ENCODE data around the gene FRYL.

FRYL gene

DNA sequence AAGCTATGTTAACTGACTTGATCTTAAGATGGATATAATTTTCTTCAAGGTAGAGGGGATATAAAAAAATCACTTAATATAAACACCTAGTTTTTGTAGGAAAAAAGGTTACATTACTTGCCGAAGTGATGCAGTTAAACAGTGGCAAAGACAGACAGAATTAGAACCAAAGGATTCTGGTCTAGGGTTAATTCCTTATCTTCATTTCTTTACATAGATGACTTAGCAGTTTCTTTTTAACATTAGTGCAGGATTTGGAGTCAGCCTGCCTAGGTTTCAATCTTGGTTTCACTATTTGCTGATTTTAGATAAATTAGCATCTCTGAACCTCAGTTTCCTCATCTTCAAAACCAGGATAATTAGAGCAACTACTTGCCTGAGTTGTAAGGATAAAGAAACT, 275.7 kb downstream of the FRYL start:
- no peaks in the 10 kb centered on the region for H3K27me3 ChIP-seq (ENCODE audit: control insufficient read depth in 2 of 2, insufficient read depth in 2 of 2, low read length in 2 of 2)
- no peak overlapping the region for H3K27ac ChIP-seq (ENCODE audit: low read depth in 2 of 2, low read length in 2 of 2)
- no peak overlapping the region for H3K4me3 ChIP-seq (ENCODE audit: low read length in 2 of 2)
- no peaks in the 10 kb centered on the region for H3K9me3 ChIP-seq (ENCODE audit: control insufficient read depth in 2 of 2, low read length in 2 of 2)
- no peaks in the 10 kb centered on the region for H3K4me1 ChIP-seq (ENCODE audit: control insufficient read depth in 2 of 2, insufficient read depth in 2 of 2, low read length in 2 of 2)
- H3K9ac ChIP-seq (ENCODE audit: low read depth in 1 of 2, low read length in 2 of 2) = no peak overlapping the region
- H3K36me3 ChIP-seq (ENCODE audit: control insufficient read depth in 2 of 2, insufficient read depth in 2 of 2, low read length in 2 of 2) = peaks cover 69 to 70% of the 10 kb centered on the region in 2 donors

DNA sequence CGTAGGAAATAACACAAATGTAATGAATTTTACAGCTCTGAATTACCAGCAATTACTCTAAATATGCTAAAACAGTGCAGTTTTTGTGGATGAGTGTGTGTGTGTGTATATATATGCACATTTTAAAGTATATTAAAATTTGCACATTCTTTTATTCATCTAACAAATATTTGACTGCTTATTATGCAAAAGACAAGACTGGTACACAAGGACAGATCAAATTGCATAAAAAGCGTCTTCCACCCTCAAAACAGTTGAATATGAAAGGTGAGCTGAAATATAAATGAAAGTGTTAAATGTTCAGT, 276.1 kb downstream of the FRYL start:
- H3K36me3 ChIP-seq (ENCODE audit: control insufficient read depth in 2 of 2, insufficient read depth in 2 of 2, low read length in 2 of 2) = peaks cover 69 to 70% of the 10 kb centered on the region in 2 donors
- no peak overlapping the region for H3K9ac ChIP-seq (ENCODE audit: low read depth in 1 of 2, low read length in 2 of 2)
- no peaks in the 10 kb centered on the region for H3K4me1 ChIP-seq (ENCODE audit: control insufficient read depth in 2 of 2, insufficient read depth in 2 of 2, low read length in 2 of 2)
- no peak overlapping the region for H3K4me3 ChIP-seq (ENCODE audit: low read length in 2 of 2)
- H3K9me3 ChIP-seq (ENCODE audit: control insufficient read depth in 2 of 2, low read length in 2 of 2) = no peaks in the 10 kb centered on the region
- no peak overlapping the region for H3K27ac ChIP-seq (ENCODE audit: low read depth in 2 of 2, low read length in 2 of 2)
- H3K27me3 ChIP-seq (ENCODE audit: control insufficient read depth in 2 of 2, insufficient read depth in 2 of 2, low read length in 2 of 2) = no peaks in the 10 kb centered on the region

DNA sequence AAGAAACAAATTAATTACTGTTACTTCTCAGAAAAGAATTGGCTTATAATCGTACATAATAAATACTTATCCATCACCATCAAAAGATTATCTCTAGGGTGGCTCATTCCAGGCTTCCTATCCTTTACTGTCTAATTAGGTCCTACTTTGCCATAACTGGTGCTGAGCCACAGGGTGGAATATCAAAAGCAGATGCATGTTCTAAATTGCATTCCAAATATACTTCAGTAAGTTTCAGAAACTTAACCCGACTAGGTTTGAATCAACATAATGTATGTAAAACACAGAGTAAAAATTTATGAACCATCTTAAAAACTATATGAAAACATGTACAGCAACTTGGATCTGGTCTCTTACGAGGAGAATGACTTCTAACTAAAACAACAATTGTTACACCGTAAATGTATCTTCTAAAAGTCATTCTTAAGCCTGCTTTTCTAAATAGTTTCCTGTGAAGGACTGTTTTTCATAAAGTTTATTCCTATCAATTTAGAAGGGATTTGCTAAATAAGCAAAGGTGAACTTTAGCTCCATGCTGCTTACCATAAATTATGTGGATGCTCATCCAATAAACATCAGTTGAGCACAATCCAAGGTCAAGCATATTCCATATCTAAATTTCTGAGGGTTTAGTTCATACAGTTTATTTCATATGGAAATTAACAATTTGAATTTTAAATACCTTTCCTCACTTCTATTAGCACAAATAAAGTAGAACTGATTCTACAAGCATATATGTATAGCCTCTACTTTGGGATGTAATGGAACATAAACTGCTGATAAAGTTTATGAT, 276.6 kb downstream of the FRYL start:
- no peak overlapping the region for H3K9ac ChIP-seq (ENCODE audit: low read depth in 1 of 2, low read length in 2 of 2)
- H3K4me1 ChIP-seq (ENCODE audit: control insufficient read depth in 2 of 2, insufficient read depth in 2 of 2, low read length in 2 of 2) = no peaks in the 10 kb centered on the region
- no peaks in the 10 kb centered on the region for H3K27me3 ChIP-seq (ENCODE audit: control insufficient read depth in 2 of 2, insufficient read depth in 2 of 2, low read length in 2 of 2)
- H3K9me3 ChIP-seq (ENCODE audit: control insufficient read depth in 2 of 2, low read length in 2 of 2) = no peaks in the 10 kb centered on the region
- H3K27ac ChIP-seq (ENCODE audit: low read depth in 2 of 2, low read length in 2 of 2) = no peak overlapping the region
- H3K4me3 ChIP-seq (ENCODE audit: low read length in 2 of 2) = no peak overlapping the region
- peaks cover 69 to 70% of the 10 kb centered on the region in 2 donors for H3K36me3 ChIP-seq (ENCODE audit: control insufficient read depth in 2 of 2, insufficient read depth in 2 of 2, low read length in 2 of 2)

DNA sequence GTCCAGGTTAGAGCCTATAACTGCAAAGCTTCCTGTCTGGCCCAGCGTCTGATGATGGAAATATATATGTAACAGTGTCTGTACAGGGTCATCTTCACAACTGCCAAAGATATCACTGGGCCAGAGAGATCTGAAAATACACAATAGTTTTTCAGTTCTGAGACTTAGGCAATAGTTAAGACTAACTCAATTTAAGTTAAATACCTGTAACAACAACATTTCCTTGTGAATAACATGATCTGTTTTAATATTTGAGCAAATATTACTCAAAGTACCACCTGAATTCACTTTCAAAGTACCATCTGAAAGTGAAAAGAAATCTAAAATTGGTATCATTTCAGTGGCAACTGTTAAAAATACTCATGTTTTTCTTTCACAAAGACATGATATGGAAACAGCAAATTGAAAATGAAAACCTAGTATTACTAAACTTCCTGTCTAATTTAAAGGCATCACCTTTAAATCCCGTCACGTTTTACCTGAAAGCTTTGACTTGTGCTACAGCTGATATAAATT, 280.5 kb downstream of the FRYL start:
- Histone ChIP-seq H3K9me3 (ENCODE audit: control insufficient read depth in 2 of 2, low read length in 2 of 2) (no peaks in the 10 kb centered on the region), H3K36me3 (ENCODE audit: control insufficient read depth in 2 of 2, insufficient read depth in 2 of 2, low read length in 2 of 2) (peaks cover 47 to 52% of the 10 kb centered on the region in 2 donors), H3K27ac (ENCODE audit: low read depth in 2 of 2, low read length in 2 of 2) (no peak overlapping the region), H3K9ac (ENCODE audit: low read depth in 1 of 2, low read length in 2 of 2) (no peak overlapping the region), H3K4me1 (ENCODE audit: control insufficient read depth in 2 of 2, insufficient read depth in 2 of 2, low read length in 2 of 2) (no peaks in the 10 kb centered on the region), H3K4me3 (ENCODE audit: low read length in 2 of 2) (no peak overlapping the region), H3K27me3 (ENCODE audit: control insufficient read depth in 2 of 2, insufficient read depth in 2 of 2, low read length in 2 of 2) (no peaks in the 10 kb centered on the region)

DNA sequence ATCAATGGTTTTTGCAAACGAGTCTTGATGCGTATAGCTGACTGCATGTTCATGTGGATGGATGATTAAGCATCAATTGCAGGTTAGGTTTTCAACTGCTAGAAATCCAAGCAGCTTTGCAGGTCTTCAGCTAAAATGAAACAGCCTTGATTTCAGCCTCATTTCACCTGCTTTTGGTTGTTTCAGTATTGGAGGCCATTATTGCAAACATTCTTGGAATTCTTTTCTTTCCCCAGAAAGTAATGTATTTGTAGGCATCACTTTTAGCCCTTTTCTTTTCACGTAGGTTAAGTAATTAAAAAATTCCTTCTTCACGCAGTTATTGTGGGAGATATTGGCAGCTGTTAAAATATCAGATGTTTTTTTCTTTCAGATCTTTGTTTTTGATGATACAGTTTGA, 281.2 kb downstream of the FRYL start:
- H3K27me3 ChIP-seq (ENCODE audit: control insufficient read depth in 2 of 2, insufficient read depth in 2 of 2, low read length in 2 of 2) = no peaks in the 10 kb centered on the region
- no peak overlapping the region for H3K4me3 ChIP-seq (ENCODE audit: low read length in 2 of 2)
- H3K4me1 ChIP-seq (ENCODE audit: control insufficient read depth in 2 of 2, insufficient read depth in 2 of 2, low read length in 2 of 2) = no peaks in the 10 kb centered on the region
- H3K9me3 ChIP-seq (ENCODE audit: control insufficient read depth in 2 of 2, low read length in 2 of 2) = no peaks in the 10 kb centered on the region
- no peak overlapping the region for H3K27ac ChIP-seq (ENCODE audit: low read depth in 2 of 2, low read length in 2 of 2)
- peaks cover 41 to 49% of the 10 kb centered on the region in 2 donors for H3K36me3 ChIP-seq (ENCODE audit: control insufficient read depth in 2 of 2, insufficient read depth in 2 of 2, low read length in 2 of 2)
- no peak overlapping the region for H3K9ac ChIP-seq (ENCODE audit: low read depth in 1 of 2, low read length in 2 of 2)

DNA sequence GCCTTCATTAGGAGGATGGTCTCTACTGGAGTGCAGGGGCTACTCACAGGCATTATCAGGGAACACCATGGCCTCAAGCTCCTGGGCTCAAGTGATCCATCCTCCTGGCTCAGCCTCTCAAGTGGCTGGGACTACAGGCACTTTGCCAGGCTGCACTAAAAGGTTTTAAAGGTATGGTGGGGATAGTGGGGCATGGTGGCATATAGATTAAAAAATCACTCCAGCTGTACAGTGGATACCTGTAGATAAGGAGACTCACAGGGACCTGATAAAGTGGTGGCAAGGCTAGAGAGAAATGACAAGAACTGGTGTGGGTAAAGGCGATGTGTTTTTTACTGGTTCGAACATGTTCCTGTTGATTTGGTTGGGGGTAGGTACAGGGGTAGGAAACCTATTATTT, 284.1 kb downstream of the FRYL start:
- H3K9me3 ChIP-seq (ENCODE audit: control insufficient read depth in 2 of 2, low read length in 2 of 2) = no peaks in the 10 kb centered on the region
- no peak overlapping the region for H3K9ac ChIP-seq (ENCODE audit: low read depth in 1 of 2, low read length in 2 of 2)
- no peaks in the 10 kb centered on the region for H3K4me1 ChIP-seq (ENCODE audit: control insufficient read depth in 2 of 2, insufficient read depth in 2 of 2, low read length in 2 of 2)
- H3K36me3 ChIP-seq (ENCODE audit: control insufficient read depth in 2 of 2, insufficient read depth in 2 of 2, low read length in 2 of 2) = peaks cover 31 to 37% of the 10 kb centered on the region in 2 donors
- H3K27ac ChIP-seq (ENCODE audit: low read depth in 2 of 2, low read length in 2 of 2) = no peak overlapping the region
- H3K4me3 ChIP-seq (ENCODE audit: low read length in 2 of 2) = no peak overlapping the region
- peaks cover 8 to 9% of the 10 kb centered on the region in 2 donors for H3K27me3 ChIP-seq (ENCODE audit: control insufficient read depth in 2 of 2, insufficient read depth in 2 of 2, low read length in 2 of 2)

DNA sequence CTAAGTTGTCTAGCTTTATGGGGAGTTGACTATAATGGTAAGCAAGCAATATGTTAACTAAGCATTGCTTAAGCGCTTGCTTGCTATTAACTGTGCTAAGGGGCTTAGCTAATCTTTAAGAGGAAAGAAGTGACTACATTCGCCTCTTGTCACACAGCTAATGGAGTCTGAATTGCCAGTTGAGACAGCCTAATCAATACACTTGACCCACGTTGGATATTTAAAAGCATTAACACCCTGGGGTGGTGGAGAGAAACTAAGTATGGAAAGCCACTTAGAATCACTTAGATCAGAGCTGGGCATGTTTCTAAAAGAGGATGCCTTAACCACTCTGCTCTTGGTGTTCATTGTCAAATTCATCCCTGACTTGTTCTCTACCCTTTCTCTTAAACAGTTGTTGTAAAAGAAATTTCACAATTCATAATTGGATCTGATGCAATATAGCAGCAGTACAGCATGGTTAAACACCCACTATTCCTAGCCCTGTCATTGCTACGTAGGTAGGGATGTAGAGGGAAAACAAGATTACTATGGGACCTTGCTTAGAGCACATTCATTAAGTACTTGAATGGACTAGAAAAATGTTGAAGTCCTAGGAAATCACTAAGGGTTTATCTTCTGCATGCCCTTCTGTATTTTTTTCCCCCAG, 286.5 kb downstream of the FRYL start:
- Histone ChIP-seq H3K4me1 (ENCODE audit: control insufficient read depth in 2 of 2, insufficient read depth in 2 of 2, low read length in 2 of 2) (peaks cover 0 to 4% of the 10 kb centered on the region in 2 donors), H3K27me3 (ENCODE audit: control insufficient read depth in 2 of 2, insufficient read depth in 2 of 2, low read length in 2 of 2) (peaks cover 25 to 29% of the 10 kb centered on the region in 2 donors), H3K27ac (ENCODE audit: low read depth in 2 of 2, low read length in 2 of 2) (no peak overlapping the region), H3K9me3 (ENCODE audit: control insufficient read depth in 2 of 2, low read length in 2 of 2) (no peaks in the 10 kb centered on the region), H3K4me3 (ENCODE audit: low read length in 2 of 2) (no peak overlapping the region), H3K36me3 (ENCODE audit: control insufficient read depth in 2 of 2, insufficient read depth in 2 of 2, low read length in 2 of 2) (peaks cover 10 to 15% of the 10 kb centered on the region in 2 donors), H3K9ac (ENCODE audit: low read depth in 1 of 2, low read length in 2 of 2) (no peak overlapping the region)

DNA sequence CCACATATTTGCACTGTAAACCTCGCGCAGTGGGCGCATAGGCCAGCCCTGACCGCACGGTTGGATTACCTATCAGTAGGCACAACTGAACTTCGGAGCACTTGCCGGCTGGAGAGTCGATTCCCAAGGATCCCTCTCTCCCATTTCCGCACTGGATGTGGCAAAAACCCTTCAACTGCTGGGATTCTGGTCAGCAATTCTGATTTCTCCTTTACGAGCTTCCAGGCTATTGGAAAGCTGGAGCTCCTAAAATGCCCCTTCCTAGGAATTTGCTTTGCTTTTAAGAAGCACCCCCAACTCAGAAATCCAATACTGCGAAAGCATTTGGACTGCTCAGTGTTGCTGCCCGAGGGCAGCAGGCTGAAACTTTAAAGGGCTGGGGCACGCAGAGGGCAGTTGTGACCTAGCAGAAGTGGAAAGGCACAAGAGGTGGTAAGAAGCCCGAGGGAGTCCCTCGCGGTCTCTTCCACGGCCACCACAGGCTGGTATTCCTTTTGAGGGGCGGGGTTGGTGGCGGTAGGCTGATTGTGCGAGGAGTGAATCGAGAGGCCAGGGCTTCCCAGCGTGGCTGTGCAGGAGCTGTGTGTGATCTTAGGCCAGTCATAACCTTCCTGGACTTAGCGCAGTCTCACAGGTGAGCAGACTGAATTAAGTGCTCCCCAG, 288.4 kb downstream of the FRYL start:
- Histone ChIP-seq H3K9me3 (ENCODE audit: control insufficient read depth in 2 of 2, low read length in 2 of 2) (no peaks in the 10 kb centered on the region), H3K4me1 (ENCODE audit: control insufficient read depth in 2 of 2, insufficient read depth in 2 of 2, low read length in 2 of 2) (peaks cover 0 to 4% of the 10 kb centered on the region in 2 donors), H3K27ac (ENCODE audit: low read depth in 2 of 2, low read length in 2 of 2) (no peak overlapping the region), H3K9ac (ENCODE audit: low read depth in 1 of 2, low read length in 2 of 2) (no peak overlapping the region), H3K4me3 (ENCODE audit: low read length in 2 of 2) (peak overlapping the region in 1 of 2 donors; percentile 40), H3K36me3 (ENCODE audit: control insufficient read depth in 2 of 2, insufficient read depth in 2 of 2, low read length in 2 of 2) (peaks cover 2 to 3% of the 10 kb centered on the region in 2 donors), H3K27me3 (ENCODE audit: control insufficient read depth in 2 of 2, insufficient read depth in 2 of 2, low read length in 2 of 2) (peaks cover 31 to 33% of the 10 kb centered on the region in 2 donors)

DNA sequence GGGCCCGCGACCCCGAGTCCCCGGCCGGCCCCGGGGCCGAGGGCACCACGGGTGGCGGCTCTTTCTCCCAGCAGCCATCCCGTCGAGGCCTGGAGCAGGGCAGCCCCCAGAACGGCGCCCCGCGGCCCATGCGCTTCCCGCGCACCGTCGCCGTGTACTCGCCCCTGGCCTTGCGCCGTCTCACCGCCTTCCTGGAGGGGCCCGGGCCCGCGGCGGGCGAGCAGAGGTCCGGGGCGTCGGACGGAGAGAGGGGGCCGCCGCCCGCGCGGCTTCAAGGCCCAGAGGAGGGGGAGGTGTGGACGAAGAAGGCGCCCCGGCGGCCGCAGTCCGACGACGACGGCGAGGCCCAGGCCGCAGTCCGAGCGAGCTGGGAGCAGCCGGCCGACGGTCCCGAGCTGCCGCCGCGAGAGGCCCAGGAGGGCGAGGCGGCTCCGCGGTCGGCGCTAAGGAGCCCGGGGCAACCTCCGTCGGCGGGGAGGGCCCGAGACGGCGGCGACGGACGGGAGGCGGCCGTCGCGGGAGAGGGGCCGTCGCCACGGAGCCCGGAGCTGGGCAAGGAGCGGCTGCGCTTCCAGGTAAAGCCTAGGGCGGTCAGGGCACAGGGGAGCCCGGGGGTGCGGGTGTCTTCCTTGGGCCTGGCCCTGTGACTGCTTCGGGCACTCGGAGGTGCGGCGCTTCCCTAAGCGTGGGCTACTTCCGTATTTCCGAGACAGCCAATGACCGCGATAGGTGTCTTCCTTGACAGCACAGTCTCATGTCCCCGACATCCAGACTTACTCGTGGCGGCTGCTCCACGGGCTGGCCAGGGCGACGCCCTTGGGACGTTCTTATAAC, 289.2 kb downstream of the FRYL start:
- Histone ChIP-seq H3K9ac (ENCODE audit: low read depth in 1 of 2, low read length in 2 of 2) (peak overlapping the region in 1 of 2 donors; percentile 35), H3K27ac (ENCODE audit: low read depth in 2 of 2, low read length in 2 of 2) (no peak overlapping the region), H3K36me3 (ENCODE audit: control insufficient read depth in 2 of 2, insufficient read depth in 2 of 2, low read length in 2 of 2) (no peaks in the 10 kb centered on the region), H3K27me3 (ENCODE audit: control insufficient read depth in 2 of 2, insufficient read depth in 2 of 2, low read length in 2 of 2) (peaks cover 35% of the 10 kb centered on the region in 2 donors), H3K9me3 (ENCODE audit: control insufficient read depth in 2 of 2, low read length in 2 of 2) (no peaks in the 10 kb centered on the region), H3K4me1 (ENCODE audit: control insufficient read depth in 2 of 2, insufficient read depth in 2 of 2, low read length in 2 of 2) (peaks cover 0 to 4% of the 10 kb centered on the region in 2 donors), H3K4me3 (ENCODE audit: low read length in 2 of 2) (peak overlapping the region in 1 of 2 donors; percentile 40)

Measured in mucosa of rectum (tissue), 2 donors.